B cell (primary cell): ENCODE data around the gene PAPSS1. TPM values are rescaled to one million over a fixed set of nuclear protein-coding genes. Genes with fewer than 3 reads are reported as not detected.

Experiments used
- ATAC-seq: fragments of 200-7000 bp; cut with Tn5 transposase; one replicate; pipeline ENCODE4 v1.10.0; 2021; ENCODE audit warnings: low read depth, mild to moderate bottlenecking, moderate number of reproducible peaks, moderate library complexity
- CTCF ChIA-PET: fragments of 350-600 bp; sonication (Branson Sonifier 250); formaldehyde crosslinking; loops from one replicate; lab custom pipeline; 2021; ENCODE audit warnings: antibody characterized with exemption, inconsistent platforms; lab: Charles Lee
- POLR2A ChIA-PET: fragments of 350-600 bp; sonication (Branson Sonifier 250); formaldehyde crosslinking; loops from one replicate; lab custom pipeline; 2021; ENCODE audit warnings: antibody characterized with exemption; lab: Charles Lee
- DNase-seq: peaks from one replicate; pipeline ENCODE4 v3.0.0; 2013
- H2AFZ ChIP-seq: 2 replicates; pipeline ENCODE4 v1.6.1; 2012; ENCODE audit warnings: mild to moderate bottlenecking, low read depth, low read length; ENCODE audit not compliant: insufficient read depth, poor library complexity, severe bottlenecking
- H3K27ac ChIP-seq, 2 donors: 1 replicate in 1 of 2; 2 replicates in 1 of 2; pipeline ENCODE4 v1.5.1; 2012 to 2013; ENCODE audit warnings: low read length in 2 of 2, mild to moderate bottlenecking in 2 of 2, moderate library complexity in 1 of 2
- H3K27me3 ChIP-seq, 4 experiments: fragments of 200-600 bp in 1 of 4; sonication (generic) in 1 of 4; replicated peaks in 1 of 4; 1 replicate in 2 of 4; 2 replicates in 2 of 4; pipeline versions ENCODE4 v1.6.1 to v1.7.0; 2013 to 2016; ENCODE audit warnings: low read length in 3 of 4, mild to moderate bottlenecking in 2 of 4, mixed read lengths in 1 of 4, moderate library complexity in 1 of 4; ENCODE audit not compliant: insufficient read depth in 4 of 4, control insufficient read depth in 3 of 4; ENCODE audit errors: control extremely low read depth in 1 of 4
- H3K36me3 ChIP-seq, 2 experiments: replicated peaks in 1 of 2; 1 replicate in 1 of 2; 2 replicates in 1 of 2; pipeline versions ENCODE4 v1.6.1 to v1.7.1; 2013; ENCODE audit warnings: low read length in 1 of 2; ENCODE audit not compliant: insufficient read depth in 2 of 2, control insufficient read depth in 1 of 2; ENCODE audit errors: control extremely low read depth in 1 of 2, extremely low read depth in 1 of 2
- H3K4me1 ChIP-seq, 2 donors: fragments of 200-600 bp in 1 of 2; sonication (generic) in 1 of 2; 1 replicate in 1 of 2; 2 replicates in 1 of 2; pipeline versions ENCODE4 v1.5.1 to v1.6.1; 2013 to 2017; ENCODE audit warnings: low read length in 2 of 2; ENCODE audit not compliant: control insufficient read depth in 2 of 2, insufficient read depth in 2 of 2
- H3K4me2 ChIP-seq: replicated peaks from 2 replicates; pipeline ENCODE3; 2012; ENCODE audit warnings: mild to moderate bottlenecking, low read depth, low read length; ENCODE audit not compliant: poor library complexity, severe bottlenecking
- H3K4me3 ChIP-seq, 5 experiments: fragments of 200-600 bp in 1 of 5; sonication (generic) in 1 of 5; 1 replicate in 3 of 5; 2 replicates in 2 of 5; pipeline versions ENCODE4 v1.5.1 to v1.7.0; 2011 to 2016; ENCODE audit warnings: low read length in 4 of 5, mild to moderate bottlenecking in 4 of 5, low read depth in 2 of 5, control low read depth in 1 of 5, moderate library complexity in 1 of 5; ENCODE audit not compliant: insufficient read depth in 1 of 5; ENCODE audit errors: control extremely low read depth in 1 of 5, extremely low read depth in 1 of 5
- H3K79me2 ChIP-seq: fragments of 200-600 bp; sonication (generic); one replicate; pipeline ENCODE4 v1.6.0; 2016; ENCODE audit warnings: low read length; ENCODE audit not compliant: control insufficient read depth, insufficient read depth
- H3K9ac ChIP-seq: fragments of 200-600 bp; sonication (generic); 2 replicates; pipeline ENCODE4 v1.6.1; 2017; ENCODE audit warnings: mild to moderate bottlenecking, low read length, moderate library complexity
- H3K9me3 ChIP-seq, 3 donors: one replicate each; pipeline versions ENCODE4 v1.6.1 to v1.7.1; 2013; ENCODE audit warnings: low read length in 2 of 3; ENCODE audit not compliant: control insufficient read depth in 2 of 3, insufficient read depth in 1 of 3; ENCODE audit errors: control extremely low read depth in 1 of 3
- H4K20me1 ChIP-seq: 2 replicates; pipeline ENCODE4 v1.6.0; 2012; ENCODE audit warnings: mild to moderate bottlenecking, low read length; ENCODE audit not compliant: insufficient read depth, control insufficient read depth, poor library complexity, severe bottlenecking
- H3K27ac Mint-ChIP-seq: one replicate; pipeline ENCODE4 v1.8.0; 2021; ENCODE audit warnings: mixed read lengths
- H3K27me3 Mint-ChIP-seq: one replicate; pipeline ENCODE4 v1.8.0; 2021; ENCODE audit warnings: mixed read lengths
- H3K4me1 Mint-ChIP-seq: one replicate; pipeline ENCODE4 v1.8.0; 2021; ENCODE audit warnings: mixed read lengths
- H3K4me3 Mint-ChIP-seq: one replicate; pipeline ENCODE4 v1.8.0; 2021; ENCODE audit warnings: mixed read lengths
- H3K9me3 Mint-ChIP-seq: one replicate; pipeline ENCODE4 v1.8.0; 2022; ENCODE audit warnings: mixed read lengths; ENCODE audit not compliant: insufficient read depth
- EZH2 ChIP-seq: IDR thresholded peaks from 2 replicates; pipeline ENCODE4 v1.6.1; 2012; ENCODE audit warnings: borderline replicate concordance, low read depth, mild to moderate bottlenecking, moderate library complexity, low read length; ENCODE audit not compliant: insufficient read depth, poor library complexity, severe bottlenecking
- WGBS: methylation state at CpG from one replicate; pipeline ENCODE4 v1.1.5; 2013; ENCODE audit warnings: missing lambda C conversion rate; ENCODE audit not compliant: insufficient coverage; 5-methylcytosine and 5-hydroxymethylcytosine counted together
- intact Hi-C: fragments of 100-400 bp; cut with micrococcal nuclease; formaldehyde crosslinking; loops from one replicate; pipeline ENCODE4 v1.10.0; 2022
- polyA plus RNA-seq: library from polyadenylated mRNA; depleted of rRNA; stranded (reverse); fragments of >200 nt; gene quantifications from 2 replicates; pipeline ENCODE4 v1.2.3, GENCODE V29; 2012
- total RNA-seq, 2 donors: library from RNA; stranded (reverse); fragments of 120-200 nt in 1 of 2; gene quantifications; 1 replicate in 1 of 2; 2 replicates in 1 of 2; pipeline versions ENCODE4 v1.2.3 to v1.2.4, GENCODE V29; 2013 to 2022
- TF ChIP-seq, protein P1 (sequence below): fragments of 200-600 bp; IDR thresholded peaks from one replicate; pipeline ENCODE4 v1.8.0; 2022; ENCODE audit warnings: antibody characterized with exemption, mild to moderate bottlenecking

PAPSS1 gene
- total and polyA plus RNA-seq, 2 donors (not counting 1 experiment from before 2014, with no cell fraction given): 21.4 to 33.9 TPM

GRCh38 chr4:107600983-107601382, 119.1 kb downstream of the PAPSS1 start:
- Mint-ChIP-seq H3K4me1 (no peaks in the 10 kb centered on the region), H3K27me3 (no peaks in the 10 kb centered on the region)

DNA sequence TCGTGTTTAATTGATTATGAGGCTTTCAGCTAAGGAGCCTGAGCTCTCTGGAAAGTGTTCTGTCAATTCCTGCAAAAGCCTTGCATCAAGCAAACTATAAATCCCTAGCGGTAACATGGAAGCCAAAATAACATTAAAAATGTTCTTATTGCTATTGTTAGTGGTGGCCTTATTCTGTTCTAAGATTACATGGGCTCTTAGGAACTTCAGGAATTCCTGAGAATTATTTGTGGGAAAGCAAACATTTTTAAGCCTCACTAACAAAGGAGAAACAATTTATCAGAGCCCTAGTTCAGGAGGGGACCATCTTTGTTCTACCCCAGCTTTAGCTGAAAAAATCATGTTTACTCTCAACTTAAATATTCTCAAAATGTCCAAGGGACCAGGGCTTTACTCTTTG, 119.6 kb downstream of the PAPSS1 start:
- intact Hi-C loops: no loop called here
- ATAC-seq: no peak

More at GRCh38 chr4:107600983-107601382, 119.1 kb downstream of the PAPSS1 start:
- DNase-seq: no peak
- H3K4me3 ChIP-seq: no peak overlapping the region
- ChIA-PET POLR2A (no interaction called here), CTCF (no interaction called here)
- H3K9me3 ChIP-seq: no peaks in the 10 kb centered on the region
- H3K79me2 ChIP-seq: no peaks in the 10 kb centered on the region
- no peak overlapping the region for H3K4me3 Mint-ChIP-seq
- H3K4me1 ChIP-seq: no peaks in the 10 kb centered on the region
- no peak overlapping the region for H2AFZ ChIP-seq
- H3K27ac ChIP-seq: no peak overlapping the region
- no peak overlapping the region for H3K27ac Mint-ChIP-seq
- no peak overlapping the region for H3K4me2 ChIP-seq
- H4K20me1 ChIP-seq: no peaks in the 10 kb centered on the region
- no peak overlapping the region for H3K9ac ChIP-seq
- no peak for ATAC-seq
- no peaks in the 10 kb centered on the region for H3K36me3 ChIP-seq
- TF ChIP-seq, protein P1, sequence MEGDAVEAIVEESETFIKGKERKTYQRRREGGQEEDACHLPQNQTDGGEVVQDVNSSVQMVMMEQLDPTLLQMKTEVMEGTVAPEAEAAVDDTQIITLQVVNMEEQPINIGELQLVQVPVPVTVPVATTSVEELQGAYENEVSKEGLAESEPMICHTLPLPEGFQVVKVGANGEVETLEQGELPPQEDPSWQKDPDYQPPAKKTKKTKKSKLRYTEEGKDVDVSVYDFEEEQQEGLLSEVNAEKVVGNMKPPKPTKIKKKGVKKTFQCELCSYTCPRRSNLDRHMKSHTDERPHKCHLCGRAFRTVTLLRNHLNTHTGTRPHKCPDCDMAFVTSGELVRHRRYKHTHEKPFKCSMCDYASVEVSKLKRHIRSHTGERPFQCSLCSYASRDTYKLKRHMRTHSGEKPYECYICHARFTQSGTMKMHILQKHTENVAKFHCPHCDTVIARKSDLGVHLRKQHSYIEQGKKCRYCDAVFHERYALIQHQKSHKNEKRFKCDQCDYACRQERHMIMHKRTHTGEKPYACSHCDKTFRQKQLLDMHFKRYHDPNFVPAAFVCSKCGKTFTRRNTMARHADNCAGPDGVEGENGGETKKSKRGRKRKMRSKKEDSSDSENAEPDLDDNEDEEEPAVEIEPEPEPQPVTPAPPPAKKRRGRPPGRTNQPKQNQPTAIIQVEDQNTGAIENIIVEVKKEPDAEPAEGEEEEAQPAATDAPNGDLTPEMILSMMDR: no peak
- no peak for TF ChIP-seq EZH2
- no peaks in the 10 kb centered on the region for H3K9me3 Mint-ChIP-seq
- H3K27me3 ChIP-seq: no peaks in the 10 kb centered on the region
- intact Hi-C loops: no loop called here

More for the DNA sequence above, 119.6 kb downstream of the PAPSS1 start:
- Mint-ChIP-seq H3K9me3 (no peaks in the 10 kb centered on the region), H3K27ac (no peak overlapping the region), H3K4me3 (no peak overlapping the region), H3K4me1 (no peaks in the 10 kb centered on the region), H3K27me3 (no peaks in the 10 kb centered on the region)
- Histone ChIP-seq H4K20me1 (no peaks in the 10 kb centered on the region), H3K9me3 (no peaks in the 10 kb centered on the region), H2AFZ (no peak overlapping the region), H3K4me2 (no peak overlapping the region), H3K79me2 (no peaks in the 10 kb centered on the region), H3K36me3 (no peaks in the 10 kb centered on the region), H3K4me3 (no peak overlapping the region), H3K27ac (no peak overlapping the region), H3K4me1 (no peaks in the 10 kb centered on the region), H3K27me3 (no peaks in the 10 kb centered on the region), H3K9ac (no peak overlapping the region)
- no CpG with 5 or more reads among the region's 2 CpGs for WGBS
- TF ChIP-seq EZH2: no peak
- TF ChIP-seq, protein P1: no peak
- no peak for DNase-seq
- CTCF ChIA-PET: interaction anchor here (0.7 kb wide), 1 partner anchor 9 kb away, joined by 4 read pairs; no protein-coding TSS in a partner anchor
- POLR2A ChIA-PET: no interaction called here
